H54 (cell line): Measurements from ENCODE around the gene INAFM2.
A peak's percentile ranks its signal among the peaks of the same experiment; 100 is the strongest.

Experiments used
- DNase-seq: peaks from one replicate; pipeline ENCODE4 v3.0.0; 2011; ENCODE audit warnings: low spot score, mixed read lengths; ENCODE audit not compliant: insufficient read length
- FAIRE-seq: peaks from 3 replicates; lab custom pipeline; 2011; peaks lifted over from hg19 to GRCh38; lab: Jason Lieb, UNC
- POLR2A ChIP-seq: IDR thresholded peaks from 2 replicates; pipeline ENCODE4 v1.6.1; 2011; ENCODE audit warnings: low read depth, mild to moderate bottlenecking, low read length

INAFM2 gene

DNA sequence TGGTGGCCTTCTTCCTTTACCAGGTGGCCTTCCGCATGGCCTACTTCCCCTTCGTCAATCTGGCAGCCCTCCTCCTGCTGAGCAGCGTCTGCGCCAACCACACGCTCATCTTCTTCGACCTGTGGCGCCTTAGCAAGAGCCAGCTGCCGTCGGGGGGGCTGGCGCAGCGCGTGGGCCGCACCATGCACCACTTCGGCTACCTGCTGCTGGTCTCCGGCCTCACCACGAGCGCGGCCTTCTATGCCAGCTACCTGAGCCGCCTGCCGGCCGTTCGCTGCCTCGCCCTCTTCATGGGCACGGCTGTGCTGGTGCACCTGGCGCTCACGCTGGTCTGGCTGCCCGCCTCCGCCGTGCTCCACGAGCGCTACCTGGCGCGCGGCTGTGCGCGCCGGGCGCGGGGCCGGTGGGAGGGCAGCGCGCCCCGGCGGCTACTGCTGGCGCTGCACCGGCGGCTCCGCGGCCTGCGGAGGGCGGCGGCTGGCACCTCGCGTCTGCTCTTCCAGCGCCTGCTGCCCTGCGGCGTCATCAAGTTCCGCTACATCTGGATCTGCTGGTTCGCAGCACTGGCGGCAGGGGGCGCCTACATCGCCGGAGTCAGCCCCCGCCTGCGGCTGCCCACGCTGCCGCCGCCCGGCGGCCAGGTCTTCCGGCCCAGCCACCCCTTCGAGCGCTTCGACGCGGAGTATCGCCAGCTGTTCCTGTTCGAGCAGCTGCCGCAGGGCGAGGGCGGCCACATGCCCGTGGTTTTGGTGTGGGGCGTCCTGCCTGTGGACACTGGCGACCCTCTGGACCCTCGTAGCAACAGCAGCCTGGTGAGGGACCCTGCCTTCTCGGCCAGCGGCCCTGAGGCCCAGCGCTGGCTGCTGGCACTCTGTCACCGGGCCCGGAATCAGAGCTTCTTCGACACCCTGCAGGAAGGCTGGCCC is 44.5 kb downstream of the INAFM2 start:
- DNase-seq (peak; percentile 95), FAIRE-seq (no peak)
- no peak for TF ChIP-seq POLR2A

GRCh38 chr15:40368719-40369473 is 45.4 kb downstream of the INAFM2 start:
- TF ChIP-seq POLR2A = no peak
- no peak for FAIRE-seq
- no peak for DNase-seq

DNA sequence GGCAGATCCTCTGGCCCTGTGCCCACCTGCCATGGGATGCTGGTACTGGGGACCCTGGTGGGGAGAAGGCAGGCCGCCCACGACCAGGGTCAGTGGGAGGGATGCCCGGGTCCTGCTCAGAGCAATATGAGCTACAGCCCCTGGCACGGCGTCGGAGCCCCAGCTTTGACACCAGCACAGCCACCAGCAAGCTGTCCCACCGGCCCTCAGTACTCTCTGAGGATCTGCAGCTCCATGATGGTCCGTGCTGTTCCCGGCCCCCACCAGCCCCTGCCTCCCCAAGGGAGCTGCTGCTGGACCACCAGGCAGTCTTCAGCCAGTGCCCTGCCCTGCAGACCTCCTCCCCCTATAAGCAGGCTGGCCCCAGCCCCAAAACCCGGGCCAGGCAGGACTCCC is 46.0 kb downstream of the INAFM2 start:
- DNase-seq (no peak), FAIRE-seq (no peak)

DNA sequence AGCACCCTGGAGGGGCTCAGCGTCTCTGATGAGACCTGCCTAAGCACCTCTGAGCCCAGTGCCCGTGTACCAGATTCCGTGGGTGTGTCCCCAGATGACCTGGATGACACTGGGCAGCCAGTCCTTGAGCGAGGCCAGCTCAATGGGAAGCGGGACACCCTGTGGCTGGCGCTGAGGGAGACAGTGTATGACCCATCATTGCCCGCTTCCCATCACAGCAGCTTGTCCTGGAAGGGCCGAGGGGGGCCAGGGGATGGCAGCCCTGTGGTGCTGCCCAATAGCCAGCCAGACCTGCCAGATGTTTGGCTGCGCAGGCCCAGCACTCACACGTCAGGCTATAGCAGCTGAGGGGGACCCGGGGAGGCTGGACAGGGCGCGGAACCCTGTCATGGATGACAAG is 46.5 kb downstream of the INAFM2 start:
- no peak for TF ChIP-seq POLR2A
- DNase-seq = no peak
- no peak for FAIRE-seq

More for the DNA sequence above, 46.0 kb downstream of the INAFM2 start:
- no peak for TF ChIP-seq POLR2A

DNA sequence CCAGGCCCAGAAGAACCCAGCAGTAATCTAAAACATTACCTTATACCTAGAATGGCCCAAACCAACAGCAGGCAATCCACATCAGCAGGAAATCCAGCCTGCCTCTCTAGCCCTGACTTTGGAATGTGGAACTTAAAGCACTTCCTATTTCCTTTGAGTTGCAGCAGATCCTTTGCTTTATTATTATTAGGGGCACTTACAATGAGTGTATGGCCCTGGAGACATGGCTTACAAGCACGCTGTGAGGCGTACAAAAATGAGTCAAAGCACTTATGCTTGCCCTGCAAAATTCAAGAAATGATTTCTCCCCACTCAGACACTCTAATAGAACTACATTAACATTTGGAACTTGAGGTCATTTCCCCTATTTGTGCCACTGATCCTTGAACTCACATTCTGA is 49.5 kb downstream of the INAFM2 start:
- no peak for FAIRE-seq

More for the DNA sequence above, 49.5 kb downstream of the INAFM2 start:
- no peak for DNase-seq
- no peak for TF ChIP-seq POLR2A
